Embryonic facial prominence (tissue), 1 donor: ENCODE measurements around the gene FAM131A.

Experiments used
- DNase-seq: peaks from one replicate; pipeline ENCODE4 v3.0.0-alpha.2; 2016; ENCODE audit errors: extremely low spot score

Gene FAM131A

GRCh38 chr3:184316792-184317191, 20.6 kb upstream of the FAM131A start:
- no peak for DNase-seq

- no peak for DNase-seq
Observed at GRCh38 chr3:184317201-184317600, 20.2 kb upstream of the FAM131A start.

GRCh38 chr3:184320104-184320445, 17.3 kb upstream of the FAM131A start:
- DNase-seq, result no peak

- no peak for DNase-seq
Observed at GRCh38 chr3:184321666-184322065, 15.7 kb upstream of the FAM131A start.

GRCh38 chr3:184322731-184323487, 14.5 kb upstream of the FAM131A start:
- DNase-seq, result no peak

GRCh38 chr3:184323696-184324095, 13.7 kb upstream of the FAM131A start:
- DNase-seq, result no peak

- DNase-seq, result no peak
Observed at GRCh38 chr3:184325269-184325668, 12.1 kb upstream of the FAM131A start.

- DNase-seq, result no peak
Observed at GRCh38 chr3:184325715-184326369, 11.6 kb upstream of the FAM131A start.

GRCh38 chr3:184327171-184327570, 10.2 kb upstream of the FAM131A start:
- DNase-seq, result no peak

- no peak for DNase-seq
Observed at GRCh38 chr3:184328516-184328915, 8.9 kb upstream of the FAM131A start.

- DNase-seq, result no peak
Observed at GRCh38 chr3:184332370-184333090, 4.9 kb upstream of the FAM131A start.

- DNase-seq, result no peak
Observed at GRCh38 chr3:184333190-184333589, 4.2 kb upstream of the FAM131A start.

GRCh38 chr3:184333700-184334099, 3.7 kb upstream of the FAM131A start:
- DNase-seq, result no peak

GRCh38 chr3:184334470-184335158, 2.8 kb upstream of the FAM131A start:
- DNase-seq, result no peak

- no peak for DNase-seq
Observed at GRCh38 chr3:184335291-184335660, 2.1 kb upstream of the FAM131A start.

GRCh38 chr3:184335661-184336546, 1.5 kb upstream of the FAM131A start:
- peak; percentile 85 for DNase-seq

GRCh38 chr3:184336547-184337398, 627 bp upstream of the FAM131A start:
- peak; percentile 53 for DNase-seq

- DNase-seq, result no peak
Observed at GRCh38 chr3:184337981-184338380, 581 bp downstream of the FAM131A start.

GRCh38 chr3:184338511-184338945, 1.1 kb downstream of the FAM131A start:
- DNase-seq, result peak; percentile 79

GRCh38 chr3:184339001-184339400, 1.6 kb downstream of the FAM131A start:
- no peak for DNase-seq
